Upper lobe of left lung (tissue), 6 donors: ENCODE results near the gene OSGIN1. TPM values are rescaled to one million over a fixed set of nuclear protein-coding genes. Genes with fewer than 3 reads are reported as not detected.
A peak's percentile ranks its signal among the peaks of the same experiment; 100 is the strongest.

Source experiments
- ATAC-seq, 2 donors: fragments of 200-7000 bp; cut with Tn5 transposase; one replicate each; pipeline ENCODE4 v1.9.1; 2022; ENCODE audit warnings: mild to moderate bottlenecking in 2 of 2, moderate library complexity in 2 of 2; ENCODE audit not compliant: low FRiP score in 2 of 2
- DNase-seq, 2 donors: peaks; one replicate each; pipeline ENCODE4 v3.0.0-alpha.2; 2019 to 2020
- H3K27ac ChIP-seq, 4 donors: fragments of 200-600 bp; sonication (generic); one replicate each; pipeline ENCODE4 v1.5.1; 2016 to 2019
- H3K27me3 ChIP-seq, 4 donors: fragments of 200-600 bp; sonication (generic); one replicate each; pipeline ENCODE4 v1.5.1; 2017 to 2019
- H3K36me3 ChIP-seq, 4 donors: fragments of 200-600 bp; sonication (generic); one replicate each; pipeline ENCODE4 v1.5.1; 2016 to 2019
- H3K4me1 ChIP-seq, 4 donors: fragments of 200-600 bp; sonication (generic); one replicate each; pipeline ENCODE4 v1.5.1; 2018 to 2019
- H3K4me3 ChIP-seq, 4 donors: fragments of 200-600 bp; sonication (generic); one replicate each; pipeline ENCODE4 v1.5.1; 2017 to 2019; ENCODE audit warnings: mild to moderate bottlenecking in 2 of 4, moderate library complexity in 1 of 4
- H3K9me3 ChIP-seq, 4 donors: fragments of 200-600 bp; sonication (generic); one replicate each; pipeline ENCODE4 v1.5.1; 2018 to 2019
- CTCF ChIP-seq, 6 experiments: fragments of 450-650 bp in 4 of 6; fragments of 200-600 bp in 2 of 6; sonication (generic) in 2 of 6; IDR thresholded peaks; one replicate each; pipeline ENCODE4 v1.5.1; 2016 to 2019; ENCODE audit warnings: antibody characterized with exemption in 6 of 6
- EP300 ChIP-seq, 4 donors: sonication (generic); formaldehyde crosslinking; IDR thresholded peaks; one replicate each; pipeline ENCODE4 v1.5.1; 2017; ENCODE audit warnings: antibody characterized with exemption in 4 of 4, control low read depth in 2 of 4
- POLR2A ChIP-seq, 4 donors: fragments of 450-650 bp; IDR thresholded peaks; one replicate each; pipeline ENCODE4 v1.5.1; 2016 to 2017; ENCODE audit warnings: antibody characterized with exemption in 4 of 4, mild to moderate bottlenecking in 2 of 4
- POLR2AphosphoS5 ChIP-seq, 2 donors: sonication (generic); formaldehyde crosslinking; IDR thresholded peaks; one replicate each; pipeline ENCODE4 v1.5.1; 2017; ENCODE audit warnings: antibody characterized with exemption in 2 of 2
- WGBS, 2 donors: methylation state at CpG; one replicate each; pipeline ENCODE4 v1.1.5; 2017 to 2018; 5-methylcytosine and 5-hydroxymethylcytosine counted together
- total RNA-seq, 6 donors: library from RNA; depleted of rRNA in 4 of 6; stranded (reverse); fragments of >200 nt in 4 of 6; gene quantifications; one replicate each; pipeline versions ENCODE4 v1.1.0 to v1.2.1, GENCODE V29; 2016 to 2021
- donor health status: DM: no; HTN: no; CAD: no; lungs with moderate emphysema.
- donor health status: DM: no; HTN: yes; CAD: no; lungs with severe emphysema.

Gene OSGIN1
- total RNA-seq, 6 donors from 2014 or later: 7.3 to 34.2 (median 16.3) TPM

- Histone ChIP-seq H3K4me1 (peaks cover 6 to 10% (median 8%) of the 10 kb centered on the region in 4 donors), H3K27ac (no peak overlapping the region), H3K36me3 (peaks cover 0 to 3% (median 0%) of the 10 kb centered on the region in 4 donors), H3K27me3 (no peaks in the 10 kb centered on the region), H3K9me3 (no peaks in the 10 kb centered on the region), H3K4me3 (no peak overlapping the region)
- DNase-seq (peak in 1 of 2 donors; percentile 47), ATAC-seq (no peak)
- no peak for TF ChIP-seq CTCF (IDR thresholded peaks at IDR 0.05)
- TF ChIP-seq POLR2AphosphoS5 (IDR thresholded peaks at IDR 0.05): no peak
- TF ChIP-seq POLR2A (IDR thresholded peaks at IDR 0.05): no peak
- WGBS, 2 donors: 76 to 88% methylated on average over 9 to 17 of the region's 17 CpGs
Measured at GRCh38 chr16:83929811-83930555, 23.1 kb upstream of the OSGIN1 start.

GRCh38 chr16:83930730-83931500 lies 22.1 kb upstream of the OSGIN1 start:
- H3K9me3 ChIP-seq: no peaks in the 10 kb centered on the region
- 89 to 93% methylated on average over 13 to 22 of the region's 22 CpGs for WGBS, 2 donors
- ATAC-seq: no peak
- H3K36me3 ChIP-seq: peaks cover 0 to 2% (median 0%) of the 10 kb centered on the region in 4 donors
- TF ChIP-seq POLR2A (IDR thresholded peaks at IDR 0.05): no peak
- no peak for TF ChIP-seq CTCF (IDR thresholded peaks at IDR 0.05)
- no peak for TF ChIP-seq EP300 (IDR thresholded peaks at IDR 0.05)
- no peak for TF ChIP-seq POLR2AphosphoS5 (IDR thresholded peaks at IDR 0.05)
- no peak overlapping the region for H3K4me3 ChIP-seq
- DNase-seq: no peak
- no peaks in the 10 kb centered on the region for H3K27me3 ChIP-seq
- H3K27ac ChIP-seq: no peak overlapping the region
- H3K4me1 ChIP-seq: peaks cover 6 to 10% (median 8%) of the 10 kb centered on the region in 4 donors

- WGBS, 2 donors: 92 to 94% methylated on average over 13 to 16 of the region's 17 CpGs
- TF ChIP-seq EP300 (IDR thresholded peaks at IDR 0.05) (no peak), POLR2AphosphoS5 (IDR thresholded peaks at IDR 0.05) (no peak), CTCF (IDR thresholded peaks at IDR 0.05) (no peak), POLR2A (IDR thresholded peaks at IDR 0.05) (no peak)
- ATAC-seq: no peak
- H3K27ac ChIP-seq: no peak overlapping the region
- H3K4me3 ChIP-seq: no peak overlapping the region
- no peaks in the 10 kb centered on the region for H3K27me3 ChIP-seq
- H3K4me1 ChIP-seq: peaks cover 3 to 7% (median 5%) of the 10 kb centered on the region in 4 donors
- DNase-seq: no peak
- no peaks in the 10 kb centered on the region for H3K9me3 ChIP-seq
- peaks cover 0 to 2% (median 0%) of the 10 kb centered on the region in 4 donors for H3K36me3 ChIP-seq
Measured at GRCh38 chr16:83931556-83931955, 21.5 kb upstream of the OSGIN1 start.

- WGBS, 2 donors: 88% methylated on average over 11 of the region's 11 CpGs; no CpG with 5 or more reads in 1 of the 2 donors
- Histone ChIP-seq H3K27me3 (no peaks in the 10 kb centered on the region), H3K4me3 (no peak overlapping the region), H3K4me1 (no peaks in the 10 kb centered on the region), H3K9me3 (no peaks in the 10 kb centered on the region), H3K27ac (no peak overlapping the region), H3K36me3 (peaks cover 0 to 2% (median 0%) of the 10 kb centered on the region in 4 donors)
- TF ChIP-seq EP300 (IDR thresholded peaks at IDR 0.05) (no peak), POLR2A (IDR thresholded peaks at IDR 0.05) (no peak), POLR2AphosphoS5 (IDR thresholded peaks at IDR 0.05) (no peak), CTCF (IDR thresholded peaks at IDR 0.05) (no peak)
- ATAC-seq: no peak
- no peak for DNase-seq
Measured at GRCh38 chr16:83932304-83932703, 20.7 kb upstream of the OSGIN1 start.
